Spleen (tissue), 11 donors: Measurements from ENCODE around the gene MTMR11. TPM values are rescaled to one million over a fixed set of nuclear protein-coding genes. Genes with fewer than 3 reads are reported as not detected.

Experiments
- DNase-seq: peaks from one replicate; pipeline ENCODE4 v3.0.0-alpha.2; 2020
- H3K27ac ChIP-seq, 8 donors: fragments of 200-600 bp; sonication (generic) in 7 of 8; 1 replicate in 4 of 8; 2 replicates in 4 of 8; pipeline versions ENCODE4 v1.5.0 to v1.8.0; 2016 to 2021; ENCODE audit warnings: inconsistent platforms in 4 of 8, mild to moderate bottlenecking in 4 of 8, moderate library complexity in 1 of 8
- H3K27me3 ChIP-seq, 7 donors: fragments of 200-600 bp; sonication (generic) in 6 of 7; replicated peaks in 1 of 7; 1 replicate in 4 of 7; 2 replicates in 3 of 7; pipeline versions ENCODE4 v1.5.0 to v1.8.0; 2016 to 2021; ENCODE audit warnings: inconsistent platforms in 3 of 7, mild to moderate bottlenecking in 1 of 7
- H3K36me3 ChIP-seq, 6 donors: fragments of 200-600 bp; sonication (generic) in 5 of 6; 1 replicate in 4 of 6; 2 replicates in 2 of 6; pipeline versions ENCODE4 v1.5.0 to v1.8.0; 2016 to 2021; ENCODE audit warnings: inconsistent platforms in 2 of 6
- H3K4me1 ChIP-seq, 6 donors: fragments of 200-600 bp; sonication (generic) in 5 of 6; 1 replicate in 3 of 6; 2 replicates in 3 of 6; pipeline versions ENCODE4 v1.5.0 to v1.8.0; 2016 to 2021; ENCODE audit warnings: inconsistent platforms in 3 of 6
- H3K4me3 ChIP-seq, 8 donors: fragments of 200-600 bp; sonication (generic) in 7 of 8; 1 replicate in 4 of 8; 2 replicates in 4 of 8; pipeline versions ENCODE4 v1.5.0 to v1.8.0; 2016 to 2021; ENCODE audit warnings: inconsistent platforms in 4 of 8, mild to moderate bottlenecking in 4 of 8, moderate library complexity in 2 of 8
- H3K9me3 ChIP-seq, 8 donors: fragments of 200-600 bp; sonication (generic) in 7 of 8; 1 replicate in 4 of 8; 2 replicates in 4 of 8; pipeline versions ENCODE4 v1.5.0 to v1.8.0; 2016 to 2021; ENCODE audit warnings: inconsistent platforms in 4 of 8
- POLR2A ChIP-seq, 3 donors: fragments of 450-650 bp; IDR thresholded peaks; one replicate each; pipeline ENCODE4 v1.5.1; 2017; ENCODE audit warnings: antibody characterized with exemption in 3 of 3, mild to moderate bottlenecking in 1 of 3
- POLR2AphosphoS5 ChIP-seq, 3 donors: sonication (generic); formaldehyde crosslinking; IDR thresholded peaks; one replicate each; pipeline ENCODE4 v1.5.1; 2017; ENCODE audit warnings: antibody characterized with exemption in 3 of 3
- WGBS, 5 donors: extraction: QIAGEN DNeasy Blood & Tissue Kit in 3 of 5; methylation state at CpG; one replicate each; pipeline versions ENCODE4 v1.1.5 to v1.1.7; 2013 to 2018; 5-methylcytosine and 5-hydroxymethylcytosine counted together
- intact Hi-C: fragments of 100-400 bp; cut with DNase I; formaldehyde crosslinking; loops from one replicate; pipeline ENCODE4 v1.15.0; 2023; ENCODE audit warnings: low total_unique reads
- polyA plus RNA-seq, 3 donors: library from polyadenylated mRNA; stranded (reverse); fragments of 200-250 nt; gene quantifications; one replicate each; pipeline ENCODE4 v1.2.1, GENCODE V29; 2013
- total RNA-seq, 7 donors: library from RNA; depleted of rRNA in 3 of 7; stranded (reverse); fragments of >200 nt in 3 of 7; fragmentation: NEBNext Ultra II Directional in 4 of 7; extraction: Animal tissue kit (Norgen Biotek cat#: 25700) in 4 of 7; gene quantifications; one replicate each; pipeline versions ENCODE4 v1.1.0 to v1.2.1, GENCODE V29; 2016 to 2021
- TF ChIP-seq, protein P1 (sequence below), 11 experiments: fragments of 200-600 bp in 7 of 11; fragments of 450-650 bp in 4 of 11; sonication (generic) in 4 of 11; IDR thresholded peaks in 8 of 11; conservative IDR thresholded peaks in 3 of 11; 1 replicate in 7 of 11; 2 replicates in 4 of 11; pipeline versions ENCODE4 v1.4.0 to v1.8.0; 2016 to 2021; ENCODE audit warnings: antibody characterized with exemption in 11 of 11, inconsistent platforms in 4 of 11, mild to moderate bottlenecking in 1 of 11
- donor health status: healthy with polysubstance abuse.
- donor health status: DM: no; HTN: no; CAD: no; lungs with moderate emphysema.
- donor health status: DM: no; HTN: no; CAD: no.
- donor health status: Bipolar disorder and iron deficiency.
- donor health status: healthy.
- donor health status: DM: no; HTN: no; CAD: no.
- donor health status: DM: yes; HTN: yes; CAD: no.

The MTMR11 gene
- total and polyA plus RNA-seq, 10 donors, result 1.4 to 16.2 (median 5.8) TPM

DNA sequence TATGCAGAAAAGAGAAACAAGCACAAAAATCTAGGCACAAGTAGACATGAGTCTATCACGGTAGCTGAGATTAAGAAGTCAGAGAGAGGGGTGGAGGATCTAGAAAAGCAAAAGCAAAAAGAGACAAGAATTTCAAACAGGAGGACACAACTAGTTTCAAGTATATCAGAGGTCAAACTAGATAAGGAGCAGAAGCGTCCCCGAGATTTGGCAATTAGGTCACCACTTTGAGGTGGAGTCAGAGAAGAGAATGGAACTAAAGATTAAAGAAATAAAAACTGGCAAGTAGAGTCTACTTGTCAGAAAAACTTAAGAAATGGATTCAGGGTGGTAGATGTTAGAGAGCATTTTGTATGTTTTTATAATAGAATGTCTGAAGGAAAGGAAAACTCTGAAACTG, 11.3 kb downstream of the MTMR11 start:
- peak overlapping the region in 1 of 8 donors; percentile 84 for H3K4me3 ChIP-seq
- 86 to 95% (median 90%) methylated on average over 3 of the region's 3 CpGs for WGBS, 5 donors
- H3K27ac ChIP-seq, result no peak overlapping the region
- H3K36me3 ChIP-seq, result peaks cover 19 to 59% (median 47%) of the 10 kb centered on the region in 6 donors
- H3K27me3 ChIP-seq, result no peaks in the 10 kb centered on the region
- no peak for TF ChIP-seq POLR2AphosphoS5 (IDR thresholded peaks at IDR 0.05)
- TF ChIP-seq, protein P1, sequence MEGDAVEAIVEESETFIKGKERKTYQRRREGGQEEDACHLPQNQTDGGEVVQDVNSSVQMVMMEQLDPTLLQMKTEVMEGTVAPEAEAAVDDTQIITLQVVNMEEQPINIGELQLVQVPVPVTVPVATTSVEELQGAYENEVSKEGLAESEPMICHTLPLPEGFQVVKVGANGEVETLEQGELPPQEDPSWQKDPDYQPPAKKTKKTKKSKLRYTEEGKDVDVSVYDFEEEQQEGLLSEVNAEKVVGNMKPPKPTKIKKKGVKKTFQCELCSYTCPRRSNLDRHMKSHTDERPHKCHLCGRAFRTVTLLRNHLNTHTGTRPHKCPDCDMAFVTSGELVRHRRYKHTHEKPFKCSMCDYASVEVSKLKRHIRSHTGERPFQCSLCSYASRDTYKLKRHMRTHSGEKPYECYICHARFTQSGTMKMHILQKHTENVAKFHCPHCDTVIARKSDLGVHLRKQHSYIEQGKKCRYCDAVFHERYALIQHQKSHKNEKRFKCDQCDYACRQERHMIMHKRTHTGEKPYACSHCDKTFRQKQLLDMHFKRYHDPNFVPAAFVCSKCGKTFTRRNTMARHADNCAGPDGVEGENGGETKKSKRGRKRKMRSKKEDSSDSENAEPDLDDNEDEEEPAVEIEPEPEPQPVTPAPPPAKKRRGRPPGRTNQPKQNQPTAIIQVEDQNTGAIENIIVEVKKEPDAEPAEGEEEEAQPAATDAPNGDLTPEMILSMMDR (IDR thresholded peaks at IDR 0.05 in 8 of 11, conservative IDR thresholded peaks at IDR 0.05 in 3 of 11), result no peak
- TF ChIP-seq POLR2A (IDR thresholded peaks at IDR 0.05), result no peak
- no peak for DNase-seq
- peaks cover 24 to 62% (median 42%) of the 10 kb centered on the region in 6 donors for H3K4me1 ChIP-seq
- no peaks in the 10 kb centered on the region for H3K9me3 ChIP-seq
- intact Hi-C loops, result no loop called here

DNA sequence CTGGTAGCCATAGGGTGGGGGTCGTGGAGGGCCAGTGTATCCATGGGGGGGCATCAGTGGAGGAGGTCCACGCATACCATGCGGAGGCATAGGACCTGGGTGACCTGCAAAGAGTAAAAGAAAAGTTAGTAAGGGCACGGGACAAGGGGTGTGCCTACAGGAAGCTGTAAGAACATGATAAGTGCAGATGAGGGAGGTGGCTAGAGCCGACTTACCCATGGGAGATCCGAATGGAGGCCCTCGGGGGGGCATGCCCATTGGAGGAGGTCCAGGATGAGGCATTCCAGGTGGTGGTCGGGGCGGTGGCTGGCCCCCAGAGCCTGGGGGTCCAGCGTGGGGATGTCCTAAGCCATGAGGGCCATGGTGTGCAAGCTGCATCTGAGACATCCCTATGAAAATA, 13.1 kb downstream of the MTMR11 start:
- Histone ChIP-seq H3K27me3 (peaks cover 0 to 4% (median 0%) of the 10 kb centered on the region in 7 donors), H3K4me1 (peaks cover 24 to 45% (median 34%) of the 10 kb centered on the region in 6 donors), H3K36me3 (peaks cover 19 to 59% (median 47%) of the 10 kb centered on the region in 6 donors), H3K27ac (no peak overlapping the region), H3K9me3 (no peaks in the 10 kb centered on the region), H3K4me3 (no peak overlapping the region)
- 83 to 93% (median 86%) methylated on average over 10 of the region's 10 CpGs for WGBS, 5 donors
- TF ChIP-seq POLR2A (IDR thresholded peaks at IDR 0.05) (no peak), POLR2AphosphoS5 (IDR thresholded peaks at IDR 0.05) (no peak)
- TF ChIP-seq, protein P1 (IDR thresholded peaks at IDR 0.05 in 8 of 11, conservative IDR thresholded peaks at IDR 0.05 in 3 of 11), result no peak
- no peak for DNase-seq
- intact Hi-C loops, result no loop called here

GRCh38 chr1:149917571-149918144, 19.0 kb downstream of the MTMR11 start, which contains the start of gene SV2A:
Gene SV2A (minus strand): TSS chr1:149917844. CDS start chr1:149913840, 4,004 bp downstream.
- Histone ChIP-seq H3K27ac (peak within 1 kb of the TSS in 2 of 8 donors; percentile 3 to 30), H3K9me3 (no peaks in the 10 kb centered on the region), H3K4me1 (peaks cover 0 to 30% (median 23%) of the 10 kb centered on the region in 6 donors), H3K36me3 (peaks cover 3 to 16% (median 7%) of the 10 kb centered on the region in 6 donors), H3K4me3 (peak within 1 kb of the TSS; percentile 22 to 75 (median 38)), H3K27me3 (peaks cover 0 to 26% (median 8%) of the 10 kb centered on the region in 7 donors)
- TF ChIP-seq POLR2A (IDR thresholded peaks at IDR 0.05) (no peak), POLR2AphosphoS5 (IDR thresholded peaks at IDR 0.05) (peak in 2 of 3 donors; percentile 34 to 59)
- TF ChIP-seq, protein P1 (IDR thresholded peaks at IDR 0.05 in 8 of 11, conservative IDR thresholded peaks at IDR 0.05 in 3 of 11), result no peak
- intact Hi-C loops, result no loop called here
- DNase-seq, result no peak
- WGBS, 5 donors, result 0 to 3% (median 1%) methylated on average over 17 to 24 of the region's 24 CpGs

DNA sequence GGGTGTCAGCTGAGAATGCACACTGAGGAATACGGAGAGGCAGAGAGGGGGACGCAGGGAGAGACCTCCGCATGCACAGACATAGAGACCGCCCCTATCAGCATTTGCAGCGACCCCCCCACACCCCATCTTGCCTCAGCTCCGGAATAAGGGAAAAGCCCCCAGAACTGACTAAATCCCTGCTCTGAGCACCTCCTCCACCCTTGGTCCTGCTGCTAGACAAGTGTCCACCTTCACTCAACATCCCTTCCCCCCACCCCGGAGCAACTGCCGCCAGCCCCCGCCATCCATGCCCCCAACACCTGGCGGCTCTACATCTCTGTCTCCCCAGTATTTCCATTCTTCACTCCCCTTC, 19.8 kb downstream of the MTMR11 start:
- H3K9me3 ChIP-seq, result no peaks in the 10 kb centered on the region
- H3K4me3 ChIP-seq, result peak overlapping the region in 5 of 8 donors; percentile 5 to 75 (median 40)
- 3 to 10% (median 4%) methylated on average over 10 of the region's 10 CpGs for WGBS, 5 donors
- peaks cover 0 to 26% (median 8%) of the 10 kb centered on the region in 7 donors for H3K27me3 ChIP-seq
- peaks cover 0 to 9% (median under 1%) of the 10 kb centered on the region in 6 donors for H3K36me3 ChIP-seq
- intact Hi-C loops, result no loop called here
- peaks cover 0 to 30% (median 23%) of the 10 kb centered on the region in 6 donors for H3K4me1 ChIP-seq
- peak overlapping the region in 1 of 8 donors; percentile 12 for H3K27ac ChIP-seq
- TF ChIP-seq POLR2A (IDR thresholded peaks at IDR 0.05) (no peak), POLR2AphosphoS5 (IDR thresholded peaks at IDR 0.05) (no peak)
- TF ChIP-seq, protein P1 (IDR thresholded peaks at IDR 0.05 in 8 of 11, conservative IDR thresholded peaks at IDR 0.05 in 3 of 11), result no peak
- DNase-seq, result no peak
